KBM-7 (cell line): ENCODE measurements around the gene PDIA5.

ENCODE experiments used
- DNase-seq: peaks from one replicate; pipeline ENCODE4 v3.0.0-alpha.2; 2015
- in situ Hi-C: fragments of 300-500 bp; cut with MboI; formaldehyde crosslinking; loops from 2 replicates; pipeline ENCODE4 v1.14.3; 2020; ENCODE audit warnings: low sequenced_read_pairs, low pct_unique_long_range_greater_than_20kb, mixed read lengths

The PDIA5 gene

GRCh38 chr3:123154020-123154985, 87.5 kb downstream of the PDIA5 start:
- in situ Hi-C loops: no loop called here
- DNase-seq: no peak

GRCh38 chr3:123155471-123156011, 88.7 kb downstream of the PDIA5 start:
- no peak for DNase-seq
- in situ Hi-C loops: no loop called here

DNA sequence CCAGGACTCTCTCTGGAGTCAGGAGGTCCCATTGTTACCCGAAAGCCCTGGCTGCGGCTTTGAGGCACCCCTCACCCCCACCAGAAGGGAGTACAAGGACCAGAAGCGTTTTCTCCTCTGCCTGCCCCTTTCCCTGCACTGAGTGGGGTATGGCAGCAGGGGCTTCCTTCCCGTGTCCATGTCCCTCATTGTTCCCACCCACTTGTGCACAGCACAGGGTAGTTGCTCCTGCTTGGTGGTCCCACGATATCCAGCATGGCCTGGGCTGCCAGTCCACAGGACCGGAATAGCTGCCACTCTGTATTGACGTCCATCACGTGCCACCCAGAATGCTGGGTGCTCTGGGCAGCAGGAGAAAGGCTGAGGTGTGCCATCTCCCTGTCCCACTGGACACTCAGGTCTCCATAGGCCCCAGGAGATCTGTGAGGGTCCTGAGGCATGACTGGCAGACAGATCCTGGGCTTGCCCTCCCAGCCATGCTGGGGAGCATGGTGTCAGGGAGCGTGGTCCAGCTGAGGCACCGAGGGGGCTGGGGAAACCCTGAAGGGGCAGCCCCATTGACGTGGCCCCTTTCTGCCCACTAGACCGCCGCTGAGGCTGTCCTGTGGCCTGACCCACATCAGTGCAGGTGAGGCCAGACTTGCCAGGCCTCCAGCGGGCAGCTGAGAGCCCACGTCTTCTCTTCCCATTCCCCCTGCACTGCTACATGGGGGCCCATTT, 89.6 kb downstream of the PDIA5 start:
- no peak for DNase-seq
- in situ Hi-C loops: no loop called here

- no peak for DNase-seq
- in situ Hi-C loops: no loop called here
These were observed 90.4 kb downstream of the PDIA5 start for GRCh38 chr3:123157209-123157597.

- DNase-seq: no peak
- in situ Hi-C loops: no loop called here
These were observed 90.9 kb downstream of the PDIA5 start for GRCh38 chr3:123157598-123158287.

DNA sequence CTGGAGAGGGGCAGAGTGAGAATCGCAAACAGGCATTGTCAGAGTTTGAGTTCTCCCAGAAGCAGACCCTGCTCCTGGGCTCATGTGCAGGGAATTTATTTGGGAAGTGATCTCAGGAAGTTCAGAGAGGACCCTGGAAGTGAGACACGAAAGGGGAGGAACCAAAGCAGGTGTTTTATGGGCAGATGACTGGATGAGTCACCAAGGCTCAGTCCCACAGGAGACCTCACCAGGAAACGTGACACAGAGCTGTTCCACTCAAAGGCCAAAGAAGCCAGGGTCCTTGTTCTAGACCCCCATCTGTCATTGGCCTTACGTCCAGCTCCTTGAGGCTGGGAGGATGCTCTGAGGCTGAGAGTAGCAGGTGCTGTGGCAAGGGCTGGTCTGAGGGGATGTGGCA, 91.5 kb downstream of the PDIA5 start:
- in situ Hi-C loops: no loop called here
- no peak for DNase-seq

DNA sequence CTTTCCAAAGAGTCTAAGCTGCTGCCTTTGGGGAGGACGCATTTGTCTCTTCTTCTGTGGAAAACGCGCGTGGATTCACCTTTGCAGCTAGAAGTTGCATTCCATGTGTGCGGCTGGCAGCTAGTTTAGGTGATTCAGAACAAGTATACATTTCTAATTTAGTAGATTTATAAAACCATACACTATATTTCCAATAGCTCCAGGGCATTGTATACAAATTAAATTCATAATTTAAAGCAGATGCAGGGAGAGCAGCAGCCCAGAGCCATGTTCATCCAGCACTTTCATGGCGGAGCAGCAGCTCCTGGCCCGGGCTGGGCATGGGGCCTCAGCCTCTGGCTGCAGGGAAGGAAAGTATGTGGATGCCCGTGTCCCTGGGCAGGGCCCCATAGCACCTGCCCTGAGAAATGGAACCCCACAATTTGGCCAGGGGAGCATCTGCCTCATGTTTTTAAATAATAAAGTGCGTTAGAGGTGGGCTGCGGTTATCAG, 92.1 kb downstream of the PDIA5 start:
- DNase-seq: no peak

DNA sequence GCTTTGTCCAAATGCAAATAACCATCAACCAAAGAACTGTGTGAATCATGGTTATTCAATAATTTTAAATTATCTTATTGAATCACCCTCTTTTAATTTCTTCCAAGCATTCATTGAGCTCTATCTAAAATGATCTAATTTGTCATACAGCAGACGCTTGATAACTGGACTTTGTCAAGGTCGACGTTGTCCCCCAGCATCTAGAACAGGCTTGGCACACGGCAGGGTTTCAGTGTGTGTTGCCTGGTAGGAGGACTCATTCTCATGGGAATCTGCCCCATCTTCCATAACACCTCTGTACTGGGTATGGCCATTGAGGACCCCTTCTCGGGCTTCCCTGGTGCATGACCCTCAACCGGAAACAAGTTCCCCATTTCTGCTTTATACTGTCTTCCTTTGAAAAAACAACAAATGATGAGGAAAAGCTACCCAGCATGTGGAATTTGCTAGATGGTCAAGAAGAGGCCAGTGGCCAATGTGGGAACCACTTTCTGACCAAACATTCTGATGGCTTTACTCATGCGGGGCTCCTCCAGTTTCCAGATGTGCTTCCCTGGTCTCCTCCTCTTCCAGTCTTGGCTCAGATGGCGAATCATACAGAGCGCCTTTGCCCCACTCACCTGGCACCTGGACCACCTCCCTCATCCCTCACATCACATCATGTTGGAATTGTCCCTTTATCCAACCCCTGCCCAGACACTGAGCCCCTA, 93.3 kb downstream of the PDIA5 start:
- no peak for DNase-seq
- in situ Hi-C loops: no loop called here

More for the DNA sequence above, 92.1 kb downstream of the PDIA5 start:
- in situ Hi-C loops: no loop called here

DNA sequence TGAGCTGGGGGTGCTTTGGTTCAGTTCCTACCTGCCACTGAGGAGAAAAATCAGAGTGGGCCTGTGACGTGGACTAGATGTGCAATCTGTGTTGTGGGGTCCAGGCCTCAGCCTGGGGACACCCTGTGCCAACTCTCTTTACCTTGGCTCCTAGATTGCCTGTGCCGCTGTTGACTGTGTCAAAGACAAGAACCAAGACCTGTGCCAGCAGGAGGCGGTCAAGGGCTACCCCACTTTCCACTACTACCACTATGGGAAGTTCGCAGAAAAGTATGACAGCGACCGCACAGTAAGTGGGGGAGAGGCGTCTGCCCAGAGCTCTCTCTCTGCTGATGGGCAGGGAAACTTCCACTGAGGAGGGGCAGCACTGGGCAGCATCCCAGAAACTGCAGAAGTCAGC, 94.3 kb downstream of the PDIA5 start:
- in situ Hi-C loops: no loop called here
- DNase-seq: peak; percentile 15

GRCh38 chr3:123163141-123163540, 96.3 kb downstream of the PDIA5 start:
- in situ Hi-C loops: no loop called here
- no peak for DNase-seq

DNA sequence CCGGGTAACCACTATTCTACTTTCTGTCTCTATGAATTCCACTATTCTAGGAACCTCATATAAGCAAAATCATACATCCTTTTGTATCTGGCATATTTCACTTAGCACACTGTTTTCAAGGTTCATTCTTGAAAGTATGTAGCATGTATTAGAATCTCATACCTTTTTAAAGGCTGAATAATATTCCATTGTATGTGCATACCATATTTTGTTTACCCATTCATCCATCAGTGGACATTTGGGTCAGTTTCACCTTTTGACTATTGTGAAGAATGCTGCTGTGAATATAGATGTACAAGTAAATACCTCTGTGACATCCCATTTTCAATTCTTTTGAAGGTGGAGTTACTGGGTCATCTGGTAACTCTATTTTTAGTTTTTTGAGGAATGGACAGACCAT, 98.3 kb downstream of the PDIA5 start:
- in situ Hi-C loops: no loop called here
- DNase-seq: no peak

- in situ Hi-C loops: no loop called here
- DNase-seq: no peak
These were observed 100.9 kb downstream of the PDIA5 start for GRCh38 chr3:123167686-123168085.

DNA sequence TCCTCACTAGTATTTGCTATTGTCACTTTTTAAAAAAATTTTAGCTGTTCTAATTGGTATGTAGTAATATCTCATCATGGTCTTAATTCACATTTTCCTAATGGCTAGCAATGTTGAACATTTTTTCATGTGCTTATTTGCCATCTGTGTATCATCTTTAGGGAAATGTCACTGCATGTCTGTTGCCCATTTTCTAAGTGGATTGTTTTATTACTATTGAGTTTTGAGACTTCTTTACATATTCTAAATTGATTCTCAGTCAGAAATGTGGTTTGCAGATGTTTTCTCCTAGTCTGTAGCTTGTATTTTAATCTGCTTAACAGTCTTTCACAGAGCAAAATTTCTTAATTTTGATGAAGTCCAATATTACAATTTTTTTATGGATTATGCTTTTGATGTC, 101.3 kb downstream of the PDIA5 start:
- in situ Hi-C loops: no loop called here
- no peak for DNase-seq

GRCh38 chr3:123168605-123169004, 101.8 kb downstream of the PDIA5 start:
- in situ Hi-C loops: no loop called here
- no peak for DNase-seq

DNA sequence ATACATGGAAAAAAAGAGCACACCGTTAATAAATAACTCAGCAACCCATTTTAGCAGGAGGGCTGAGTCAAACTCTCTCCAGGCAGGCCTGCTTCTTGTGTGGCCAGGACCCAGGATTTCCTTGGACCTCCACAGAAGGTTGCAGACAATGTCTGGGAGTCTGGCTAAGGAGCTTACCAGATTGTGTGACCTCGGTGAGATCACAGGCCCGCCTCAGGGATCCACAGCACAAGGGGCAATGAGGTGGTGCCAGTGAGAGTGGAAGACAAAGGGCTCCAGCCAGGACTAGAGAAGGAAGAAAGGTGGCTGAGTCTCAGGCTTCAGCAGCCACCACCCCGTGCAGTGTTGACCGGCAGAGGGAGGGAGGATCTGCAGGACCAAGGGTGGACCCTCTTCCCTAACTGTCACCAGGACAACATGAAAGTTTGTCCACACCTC, 102.7 kb downstream of the PDIA5 start:
- in situ Hi-C loops: no loop called here
- DNase-seq: no peak

DNA sequence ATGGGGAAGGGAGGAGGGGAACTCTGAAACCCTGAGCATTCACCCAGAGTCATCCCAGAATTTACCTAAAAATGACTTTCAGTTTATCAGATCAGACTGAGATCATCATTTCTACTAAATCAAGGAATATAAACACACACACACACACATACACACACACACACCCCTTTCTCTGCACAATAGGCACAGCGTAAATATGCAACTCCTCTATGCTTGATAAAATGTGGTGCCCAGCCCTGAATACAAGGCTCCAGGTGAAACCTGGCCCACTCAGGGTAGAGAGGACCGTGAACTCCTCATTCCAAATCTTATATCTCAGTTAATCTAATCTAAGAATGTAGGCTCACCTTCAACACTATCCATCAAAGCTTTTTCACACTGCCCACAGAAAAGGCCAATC, 103.1 kb downstream of the PDIA5 start:
- in situ Hi-C loops: no loop called here
- no peak for DNase-seq

DNA sequence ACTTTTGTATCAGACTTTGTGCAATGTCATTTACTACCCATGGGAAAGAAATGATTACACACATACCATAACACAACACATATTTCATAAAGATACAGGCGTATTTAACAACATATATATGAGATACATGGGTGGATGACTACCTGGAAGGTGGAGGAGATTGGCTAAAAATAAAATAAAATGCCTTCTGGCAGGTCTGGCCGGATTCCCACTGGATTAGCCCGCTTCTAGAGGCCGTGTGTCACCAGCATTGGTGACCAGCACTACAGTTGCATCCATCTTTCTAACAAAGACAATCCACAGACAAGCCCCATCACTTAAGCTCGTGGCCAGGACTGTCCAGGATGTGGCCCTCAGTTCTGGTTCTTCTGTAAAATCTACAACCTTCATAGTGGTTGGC, 114.0 kb downstream of the PDIA5 start:
- in situ Hi-C loops: no loop called here
- DNase-seq: no peak

DNA sequence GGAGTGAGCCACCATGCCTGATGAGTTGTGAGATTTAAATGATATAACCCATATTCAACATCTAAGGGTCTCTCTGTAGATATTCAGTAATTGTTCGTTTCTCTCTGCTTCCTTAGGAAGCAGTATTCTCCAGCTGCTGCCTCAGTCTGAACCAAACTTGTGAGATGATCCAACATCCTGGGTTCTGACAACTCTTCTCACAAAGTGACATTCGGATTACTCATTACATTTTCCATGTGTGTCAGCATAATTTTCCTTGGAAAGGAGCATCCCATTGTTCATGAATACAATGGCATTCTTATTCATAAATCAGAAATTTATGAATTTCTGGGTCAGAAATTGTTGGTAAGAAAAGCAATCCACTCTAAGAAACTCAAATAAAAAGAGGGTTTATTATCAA, 119.9 kb downstream of the PDIA5 start:
- no peak for DNase-seq

DNA sequence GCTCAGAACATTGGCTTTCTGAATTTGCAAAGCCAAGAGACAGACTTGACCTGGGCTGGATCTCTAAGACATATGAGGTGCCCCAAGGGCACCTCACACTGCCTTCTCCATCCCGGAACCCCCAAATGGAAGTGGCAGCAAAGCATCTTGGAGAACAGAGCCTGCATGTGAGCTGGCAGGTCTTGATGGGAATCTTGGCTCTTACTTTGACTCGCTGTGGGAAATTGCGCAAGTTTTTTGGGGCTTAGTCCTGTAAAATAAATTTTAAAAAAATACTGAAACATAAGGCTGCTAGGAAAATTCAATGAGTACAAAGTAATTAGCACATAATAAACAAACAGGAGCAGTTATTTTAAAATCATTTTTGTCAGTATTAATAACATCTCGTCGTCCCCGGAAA, 121.2 kb downstream of the PDIA5 start:
- in situ Hi-C loops: no loop called here
- DNase-seq: no peak

More for the DNA sequence above, 119.9 kb downstream of the PDIA5 start:
- in situ Hi-C loops: no loop called here
